SK-N-SH (cell line): ENCODE results near the gene GDPD5. TPM values are rescaled to one million over a fixed set of nuclear protein-coding genes. Genes with fewer than 3 reads are reported as not detected.

Experiments used
- CTCF ChIA-PET: fragments of 300-600, 350-600 bp; formaldehyde crosslinking; extraction: SDS; loops from one replicate; lab custom pipeline; 2021; lab: Yijun Ruan, JAX
- POLR2A ChIA-PET: fragments of 350-600 bp; sonication (Branson Sonifier 250); formaldehyde crosslinking; extraction: SDS; loops from one replicate; lab custom pipeline; 2020; ENCODE audit warnings: antibody characterized with exemption, inconsistent platforms; lab: Yijun Ruan, JAX
- DNase-seq: peaks from one replicate; pipeline ENCODE4 v3.0.0; 2012
- H2AFZ ChIP-seq: fragments of 200-600 bp; sonication (generic); 2 replicates; pipeline ENCODE4 v1.8.1; 2016; ENCODE audit warnings: antibody characterized with exemption, mild to moderate bottlenecking, low read depth
- H3F3A ChIP-seq: fragments of 200-600 bp; sonication (generic); replicated peaks from 2 replicates; pipeline ENCODE3; 2016; ENCODE audit warnings: antibody characterized with exemption, mild to moderate bottlenecking; ENCODE audit not compliant: insufficient read depth
- H3K27ac ChIP-seq, 2 experiments: fragments of 200-500 bp in 1 of 2; fragments of 200-600 bp in 1 of 2; sonication (Bioruptor generic) in 1 of 2; sonication (generic), shearing (Covaris generic) in 1 of 2; 2 replicates each; pipeline versions ENCODE4 v1.5.1 to v1.6.1; 2014 to 2016; ENCODE audit warnings: low read depth in 2 of 2, inconsistent platforms in 1 of 2, low read length in 1 of 2, mild to moderate bottlenecking in 1 of 2, mixed read lengths in 1 of 2
- H3K27me3 ChIP-seq: fragments of 200-600 bp; sonication (generic), shearing (Covaris generic); 2 replicates; pipeline ENCODE4 v1.6.1; 2016; ENCODE audit warnings: mixed run types; ENCODE audit not compliant: insufficient read depth
- H3K36me3 ChIP-seq, 2 experiments: fragments of 200-500 bp in 1 of 2; fragments of 200-600 bp in 1 of 2; sonication (Bioruptor generic) in 1 of 2; sonication (generic) in 1 of 2; replicated peaks in 1 of 2; 2 replicates each; pipeline versions ENCODE3 to v1.5.1; 2014 to 2016; ENCODE audit warnings: low read length in 1 of 2, mild to moderate bottlenecking in 1 of 2; ENCODE audit not compliant: insufficient read depth in 2 of 2, control insufficient read depth in 1 of 2
- H3K4me1 ChIP-seq, 2 experiments: fragments of 200-500 bp in 1 of 2; fragments of 200-600 bp in 1 of 2; sonication (Bioruptor generic) in 1 of 2; sonication (generic), shearing (Covaris generic) in 1 of 2; 2 replicates each; pipeline versions ENCODE4 v1.5.1 to v1.6.1; 2014 to 2016; ENCODE audit warnings: low read depth in 1 of 2, low read length in 1 of 2, mixed run types in 1 of 2; ENCODE audit not compliant: insufficient read depth in 2 of 2, control insufficient read depth in 1 of 2
- H3K4me2 ChIP-seq: fragments of 200-600 bp; sonication (generic), shearing (Covaris generic); 2 replicates; pipeline ENCODE4 v1.6.1; 2017; ENCODE audit warnings: mixed run types
- H3K4me3 ChIP-seq, 2 experiments: fragments of 200-500 bp in 1 of 2; fragments of 200-600 bp in 1 of 2; sonication (Bioruptor generic) in 1 of 2; sonication (generic), shearing (Covaris generic) in 1 of 2; 2 replicates each; pipeline versions ENCODE4 v1.5.1 to v1.8.1; 2014 to 2016; ENCODE audit warnings: low read depth in 2 of 2, inconsistent platforms in 1 of 2, low read length in 1 of 2, mild to moderate bottlenecking in 1 of 2, mixed read lengths in 1 of 2, moderate library complexity in 1 of 2
- H3K79me2 ChIP-seq: fragments of 200-600 bp; sonication (generic); 2 replicates; pipeline ENCODE4 v1.8.1; 2017; ENCODE audit warnings: mild to moderate bottlenecking; ENCODE audit not compliant: insufficient read depth
- H3K9ac ChIP-seq: fragments of 200-600 bp; sonication (generic); 2 replicates; pipeline ENCODE4 v1.6.1; 2017; ENCODE audit warnings: mixed run types
- H3K9me2 ChIP-seq: fragments of 200-600 bp; sonication (generic); 2 replicates; pipeline ENCODE4 v1.6.1; 2017; ENCODE audit warnings: mixed run types
- H3K9me3 ChIP-seq: fragments of 200-600 bp; sonication (generic); 2 replicates; pipeline ENCODE4 v1.6.1; 2017; ENCODE audit warnings: mixed run types, mild to moderate bottlenecking, moderate library complexity
- H4K20me1 ChIP-seq: fragments of 200-600 bp; sonication (generic); 2 replicates; pipeline ENCODE4 v1.6.1; 2017; ENCODE audit warnings: mild to moderate bottlenecking, mixed run types; ENCODE audit not compliant: insufficient read depth
- ELF1 ChIP-seq: IDR thresholded peaks from 2 replicates; pipeline ENCODE4 v1.4.0; 2012
- EZH2phosphoT487 ChIP-seq: fragments of 200-600 bp; sonication (generic); IDR thresholded peaks from 2 replicates; pipeline ENCODE4 v1.6.1; 2017; ENCODE audit warnings: low read depth, mixed run types, mild to moderate bottlenecking, antibody characterized with exemption, moderate library complexity, borderline replicate concordance
- FOSL2 ChIP-seq: IDR thresholded peaks from 2 replicates; pipeline ENCODE4 v1.4.0; 2012; ENCODE audit warnings: low read depth, mild to moderate bottlenecking, moderate library complexity, borderline replicate concordance
- FOXJ3 ChIP-seq: sonication (generic); formaldehyde crosslinking; IDR thresholded peaks from 2 replicates; pipeline ENCODE4 v1.5.1; 2020; ENCODE audit warnings: mild to moderate bottlenecking, missing genetic modification reagents
- FOXM1 ChIP-seq: IDR thresholded peaks from 2 replicates; pipeline ENCODE4 v1.4.0; 2012; ENCODE audit warnings: low read depth, mild to moderate bottlenecking
- GATA2 ChIP-seq: sonication (generic); formaldehyde crosslinking; IDR thresholded peaks from 2 replicates; pipeline ENCODE4 v1.5.0; 2020; ENCODE audit warnings: mild to moderate bottlenecking, missing genetic modification reagents
- JUND ChIP-seq: IDR thresholded peaks from 2 replicates; pipeline ENCODE4 v1.4.0; 2012
- MEF2A ChIP-seq: IDR thresholded peaks from 2 replicates; pipeline ENCODE4 v1.4.0; 2012; ENCODE audit warnings: low read depth, borderline replicate concordance
- MXI1 ChIP-seq: IDR thresholded peaks from 2 replicates; pipeline ENCODE4 v1.6.1; 2012; ENCODE audit warnings: mild to moderate bottlenecking, low read depth, low read length, improper control_type of control experiment
- NRF1 ChIP-seq: IDR thresholded peaks from 2 replicates; pipeline ENCODE4 v1.6.1; 2012; ENCODE audit warnings: low read depth, mild to moderate bottlenecking, low read length
- RAD21 ChIP-seq: IDR thresholded peaks from 2 replicates; pipeline ENCODE4 v1.6.1; 2012; ENCODE audit warnings: mild to moderate bottlenecking, low read length
- RCOR1 ChIP-seq: fragments of 150-350 bp; IDR thresholded peaks from 2 replicates; pipeline ENCODE4 v1.6.1; 2017; ENCODE audit warnings: antibody characterized with exemption, low read length
- RXRA ChIP-seq: IDR thresholded peaks from 2 replicates; pipeline ENCODE4 v1.4.0; 2012; ENCODE audit warnings: low read depth, mild to moderate bottlenecking, borderline replicate concordance
- SIN3A ChIP-seq: IDR thresholded peaks from 2 replicates; pipeline ENCODE4 v1.6.1; 2012; ENCODE audit warnings: low read depth, mild to moderate bottlenecking, low read length, moderate library complexity, borderline replicate concordance
- TEAD4 ChIP-seq: IDR thresholded peaks from 2 replicates; pipeline ENCODE4 v1.4.0; 2012; ENCODE audit warnings: mild to moderate bottlenecking, borderline replicate concordance; ENCODE audit not compliant: insufficient read depth
- WGBS: methylation state at CpG from one replicate; pipeline ENCODE4 v1.1.6; 2017; ENCODE audit warnings: low lambda C conversion rate; 5-methylcytosine and 5-hydroxymethylcytosine counted together
- polyA plus RNA-seq, 3 experiments: library from polyadenylated mRNA; depleted of rRNA; stranded (reverse); fragments of >200 nt; gene quantifications; 2 replicates each; pipeline ENCODE4 v1.2.3, GENCODE V29; 2012
- TF ChIP-seq, protein P1 (sequence below): IDR thresholded peaks from 2 replicates; pipeline ENCODE4 v1.4.0; 2012; ENCODE audit warnings: low read depth, borderline replicate concordance
- TF ChIP-seq, protein P2 (sequence below): IDR thresholded peaks from 2 replicates; pipeline ENCODE4 v1.4.0; 2012; ENCODE audit warnings: low read depth, borderline replicate concordance

Gene GDPD5
- polyA plus RNA-seq, 1 of the 3 experiments (the other 2 are of a cell fraction) = 2.2 TPM

DNA sequence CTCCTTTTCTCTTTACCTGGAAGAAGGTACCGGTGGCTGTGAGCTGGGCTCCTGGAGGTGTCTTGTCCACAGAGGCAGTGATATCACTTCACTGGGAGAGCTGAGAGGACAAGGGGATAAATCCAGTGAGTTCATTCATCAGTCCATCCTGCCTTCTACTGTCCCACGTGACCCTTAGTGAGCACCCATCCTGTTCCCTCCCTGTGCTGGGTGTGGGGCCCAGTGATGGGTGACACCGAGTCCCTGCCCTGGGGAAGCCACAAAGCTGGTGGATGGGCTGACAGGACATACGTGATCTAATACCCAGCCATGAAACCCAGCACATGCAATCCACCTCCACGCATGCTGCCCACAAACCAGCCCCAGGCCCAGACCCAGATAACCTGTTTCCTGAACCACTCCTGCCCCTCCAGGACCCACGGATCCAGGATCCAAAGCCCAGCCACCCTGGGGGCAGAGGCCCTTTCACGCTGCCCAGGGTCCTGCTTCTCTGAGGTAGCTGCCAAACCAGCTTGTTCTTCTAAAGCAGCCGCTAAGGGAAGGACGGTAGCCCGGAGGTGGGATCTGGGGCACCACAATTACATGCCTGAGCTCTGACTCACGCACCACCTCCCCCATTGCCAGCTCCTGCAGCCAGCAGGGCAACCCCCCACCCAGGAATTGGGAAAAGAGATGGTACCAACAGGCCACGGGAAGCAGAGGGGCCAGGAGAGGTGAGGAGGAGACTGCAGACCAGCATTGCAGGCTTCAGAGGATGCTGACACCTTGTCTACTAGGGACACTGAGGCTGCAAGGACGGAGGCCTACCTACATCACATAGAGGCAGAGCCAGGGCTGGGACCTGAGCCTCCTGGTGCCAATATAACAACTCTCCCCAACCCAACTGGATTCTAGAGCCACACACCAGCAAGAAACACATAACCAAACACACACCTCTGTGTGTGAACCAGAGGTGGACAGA, 35.2 kb downstream of the GDPD5 start:
- H3F3A ChIP-seq = no peaks in the 10 kb centered on the region
- TF ChIP-seq JUND = peak; percentile 32; the same call in 1 of the 2 replicates
- no peak for TF ChIP-seq RAD21
- TF ChIP-seq FOSL2 = peak; percentile 55; the same call in 1 of the 2 replicates
- no peak overlapping the region for H3K4me2 ChIP-seq
- peaks cover 0 to 6% of the 10 kb centered on the region in 2 experiments; a peak in 2 of 4 replicates for H3K4me1 ChIP-seq
- no peak for DNase-seq
- H4K20me1 ChIP-seq = no peaks in the 10 kb centered on the region
- H3K9ac ChIP-seq = no peak overlapping the region
- 48% methylated on average over 9 of the region's 13 CpGs for WGBS
- no peaks in the 10 kb centered on the region for H3K79me2 ChIP-seq
- H3K27me3 ChIP-seq = no peaks in the 10 kb centered on the region
- H3K4me3 ChIP-seq = no peak overlapping the region
- no peak overlapping the region for H3K27ac ChIP-seq
- H3K36me3 ChIP-seq = no peaks in the 10 kb centered on the region
- ChIA-PET CTCF (interaction anchor here (1.1 to 1.3 kb wide), 2 partner anchors 12 to 39 kb away, joined by 3 read pairs; no protein-coding TSS in a partner anchor), POLR2A (interaction anchor here (0.5 kb wide), 1 partner anchor 78 kb away, joined by 3 read pairs; no protein-coding TSS in a partner anchor)
- H3K9me2 ChIP-seq = no peaks in the 10 kb centered on the region
- no peak overlapping the region for H2AFZ ChIP-seq
- no peaks in the 10 kb centered on the region for H3K9me3 ChIP-seq

DNA sequence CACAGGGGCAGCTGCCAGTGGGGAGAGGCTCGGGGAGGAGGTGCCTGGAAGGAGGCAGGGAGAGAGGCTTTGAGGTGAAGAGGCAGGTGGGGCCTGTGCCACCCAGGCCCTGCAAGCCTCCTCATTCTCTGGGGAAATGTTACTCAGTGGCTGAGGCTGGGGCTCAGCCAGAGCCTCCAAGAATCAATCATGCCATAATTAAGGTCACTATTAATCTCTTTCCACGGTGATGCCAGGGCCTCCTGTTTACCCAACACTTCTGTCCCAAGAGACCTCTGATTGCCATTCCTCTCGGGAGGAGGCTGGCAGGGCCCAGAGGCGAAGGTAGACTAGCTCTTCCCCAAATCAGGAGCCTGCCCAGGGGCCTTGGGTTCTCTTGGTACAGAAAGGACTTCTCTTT, 38.4 kb downstream of the GDPD5 start:
- Histone ChIP-seq H3K79me2 (no peaks in the 10 kb centered on the region), H3K27me3 (no peaks in the 10 kb centered on the region), H3K4me3 (no peak overlapping the region), H3K4me2 (no peak overlapping the region), H3K4me1 (peaks cover 0 to 6% of the 10 kb centered on the region in 2 experiments; a peak in 2 of 4 replicates), H3K9ac (no peak overlapping the region), H3F3A (no peaks in the 10 kb centered on the region), H3K9me3 (no peaks in the 10 kb centered on the region), H4K20me1 (no peaks in the 10 kb centered on the region), H3K27ac (no peak overlapping the region), H3K9me2 (no peaks in the 10 kb centered on the region), H3K36me3 (no peaks in the 10 kb centered on the region), H2AFZ (no peak overlapping the region)
- TF ChIP-seq, protein P1, sequence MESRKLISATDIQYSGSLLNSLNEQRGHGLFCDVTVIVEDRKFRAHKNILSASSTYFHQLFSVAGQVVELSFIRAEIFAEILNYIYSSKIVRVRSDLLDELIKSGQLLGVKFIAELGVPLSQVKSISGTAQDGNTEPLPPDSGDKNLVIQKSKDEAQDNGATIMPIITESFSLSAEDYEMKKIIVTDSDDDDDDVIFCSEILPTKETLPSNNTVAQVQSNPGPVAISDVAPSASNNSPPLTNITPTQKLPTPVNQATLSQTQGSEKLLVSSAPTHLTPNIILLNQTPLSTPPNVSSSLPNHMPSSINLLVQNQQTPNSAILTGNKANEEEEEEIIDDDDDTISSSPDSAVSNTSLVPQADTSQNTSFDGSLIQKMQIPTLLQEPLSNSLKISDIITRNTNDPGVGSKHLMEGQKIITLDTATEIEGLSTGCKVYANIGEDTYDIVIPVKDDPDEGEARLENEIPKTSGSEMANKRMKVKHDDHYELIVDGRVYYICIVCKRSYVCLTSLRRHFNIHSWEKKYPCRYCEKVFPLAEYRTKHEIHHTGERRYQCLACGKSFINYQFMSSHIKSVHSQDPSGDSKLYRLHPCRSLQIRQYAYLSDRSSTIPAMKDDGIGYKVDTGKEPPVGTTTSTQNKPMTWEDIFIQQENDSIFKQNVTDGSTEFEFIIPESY = no peak
- TF ChIP-seq EZH2phosphoT487 = no peak
- WGBS = 78% methylated on average over 4 of the region's 4 CpGs
- DNase-seq = no peak
- POLR2A ChIA-PET = no interaction called here
- CTCF ChIA-PET = interaction anchor here (1.0 to 1.8 kb wide), 3 partner anchors 11 to 38 kb away, joined by 3 to 5 read pairs (median 4); partner anchors contain the start of gene GDPD5

DNA sequence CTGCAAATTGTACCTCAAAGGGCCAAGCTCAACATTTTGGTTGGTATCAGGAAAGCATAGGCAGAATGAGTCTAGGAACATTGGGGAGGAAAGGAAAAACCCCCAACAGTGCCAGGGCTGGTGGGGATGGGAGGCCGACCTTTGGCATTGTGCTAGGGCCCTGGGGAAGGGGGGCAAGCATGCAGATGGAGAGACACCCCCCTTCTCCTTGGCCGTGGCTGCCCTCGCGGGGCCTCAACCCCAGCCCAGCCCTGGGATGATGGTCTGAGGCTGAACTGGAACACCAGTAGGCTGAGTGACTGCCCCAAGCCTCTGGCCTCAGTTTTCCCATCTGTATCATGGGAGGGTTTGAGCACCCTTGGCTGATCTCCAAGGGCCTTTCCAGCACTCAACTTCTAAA, 40.0 kb downstream of the GDPD5 start:
- Histone ChIP-seq H3K9me2 (no peaks in the 10 kb centered on the region), H3K9ac (no peak overlapping the region), H2AFZ (no peak overlapping the region), H3K36me3 (no peaks in the 10 kb centered on the region), H3K4me1 (peaks cover 0 to 5% of the 10 kb centered on the region in 2 experiments; a peak in 2 of 4 replicates), H3K79me2 (no peaks in the 10 kb centered on the region), H3K9me3 (no peaks in the 10 kb centered on the region), H3F3A (no peaks in the 10 kb centered on the region)
- POLR2A ChIA-PET = no interaction called here
- 82% methylated on average over 4 of the region's 4 CpGs for WGBS
- no peak for DNase-seq
- CTCF ChIA-PET = interaction anchor here (0.6 to 1.8 kb wide), 3 partner anchors 9 to 37 kb away, joined by 3 to 5 read pairs (median 4); no protein-coding TSS in a partner anchor
- TF ChIP-seq RXRA (no peak), NRF1 (no peak), JUND (no peak), RCOR1 (no peak), RAD21 (no peak), ELF1 (no peak), SIN3A (no peak), FOXM1 (no peak), GATA2 (CRISPR knock-in tag) (no peak), FOXJ3 (CRISPR knock-in tag) (no peak), MXI1 (no peak), MEF2A (no peak), TEAD4 (no peak)
- TF ChIP-seq, protein P2, sequence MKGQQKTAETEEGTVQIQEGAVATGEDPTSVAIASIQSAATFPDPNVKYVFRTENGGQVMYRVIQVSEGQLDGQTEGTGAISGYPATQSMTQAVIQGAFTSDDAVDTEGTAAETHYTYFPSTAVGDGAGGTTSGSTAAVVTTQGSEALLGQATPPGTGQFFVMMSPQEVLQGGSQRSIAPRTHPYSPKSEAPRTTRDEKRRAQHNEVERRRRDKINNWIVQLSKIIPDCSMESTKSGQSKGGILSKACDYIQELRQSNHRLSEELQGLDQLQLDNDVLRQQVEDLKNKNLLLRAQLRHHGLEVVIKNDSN = no peak
- TF ChIP-seq, all 33 proteins: peak for 0
- Histone ChIP-seq H3K4me3 (no peak overlapping the region), H3K27me3 (no peaks in the 10 kb centered on the region), H3K4me2 (no peak overlapping the region), H4K20me1 (no peaks in the 10 kb centered on the region), H3K27ac (no peak overlapping the region)
